ENCODE measurements around the gene IL10RA. TPM values are rescaled to one million over a fixed set of nuclear protein-coding genes. Genes with fewer than 3 reads are reported as not detected.

Gene IL10RA
- total RNA-seq = not detected in 2 replicates
- long read RNA-seq = 0 reads

- Mint-ChIP-seq H3K27ac (ENCODE audit: unreplicated experiment) (no peak within 1 kb of the TSS), H3K9me3 (ENCODE audit: unreplicated experiment) (no peaks in the 10 kb centered on the region), H3K36me3 (ENCODE audit: unreplicated experiment) (no peaks in the 10 kb centered on the region), H3K4me3 (ENCODE audit: unreplicated experiment) (peak within 1 kb of the TSS; percentile 64), H3K4me1 (ENCODE audit: unreplicated experiment) (peaks cover 8% of the 10 kb centered on the region), H3K27me3 (ENCODE audit: unreplicated experiment) (peaks cover 51% of the 10 kb centered on the region)
- TF ChIP-seq, protein P1, sequence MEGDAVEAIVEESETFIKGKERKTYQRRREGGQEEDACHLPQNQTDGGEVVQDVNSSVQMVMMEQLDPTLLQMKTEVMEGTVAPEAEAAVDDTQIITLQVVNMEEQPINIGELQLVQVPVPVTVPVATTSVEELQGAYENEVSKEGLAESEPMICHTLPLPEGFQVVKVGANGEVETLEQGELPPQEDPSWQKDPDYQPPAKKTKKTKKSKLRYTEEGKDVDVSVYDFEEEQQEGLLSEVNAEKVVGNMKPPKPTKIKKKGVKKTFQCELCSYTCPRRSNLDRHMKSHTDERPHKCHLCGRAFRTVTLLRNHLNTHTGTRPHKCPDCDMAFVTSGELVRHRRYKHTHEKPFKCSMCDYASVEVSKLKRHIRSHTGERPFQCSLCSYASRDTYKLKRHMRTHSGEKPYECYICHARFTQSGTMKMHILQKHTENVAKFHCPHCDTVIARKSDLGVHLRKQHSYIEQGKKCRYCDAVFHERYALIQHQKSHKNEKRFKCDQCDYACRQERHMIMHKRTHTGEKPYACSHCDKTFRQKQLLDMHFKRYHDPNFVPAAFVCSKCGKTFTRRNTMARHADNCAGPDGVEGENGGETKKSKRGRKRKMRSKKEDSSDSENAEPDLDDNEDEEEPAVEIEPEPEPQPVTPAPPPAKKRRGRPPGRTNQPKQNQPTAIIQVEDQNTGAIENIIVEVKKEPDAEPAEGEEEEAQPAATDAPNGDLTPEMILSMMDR (IDR thresholded peaks at IDR 0.05) = no peak
- no peak for DNase-seq (ENCODE audit: extremely low spot score, unreplicated experiment)
Observed at GRCh38 chr11:117985953-117986887, at the start of gene IL10RA. Gene IL10RA (plus strand): TSS chr11:117986394. CDS start chr11:117986468, 74 bp downstream.

DNA sequence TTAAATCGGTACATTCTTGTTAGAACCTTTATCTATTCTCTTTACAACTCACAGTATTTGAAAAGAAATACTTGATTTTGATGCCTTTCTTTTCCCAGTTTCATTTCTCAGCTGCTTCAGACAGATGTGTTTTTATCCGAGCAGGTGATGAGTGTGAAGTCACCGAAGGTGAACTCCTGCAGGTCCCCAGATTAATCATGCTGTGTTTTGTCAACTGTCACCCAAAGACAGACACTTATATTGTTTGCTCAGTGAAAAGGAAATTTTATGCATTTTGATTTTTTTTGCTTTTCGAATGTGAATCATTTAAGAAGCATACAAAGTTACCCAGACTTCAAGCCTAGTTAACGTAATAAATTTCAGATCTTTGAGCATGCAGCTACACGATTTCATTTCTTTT, 49.2 kb upstream of the IL10RA start:
- H3K36me3 Mint-ChIP-seq (ENCODE audit: unreplicated experiment) = no peaks in the 10 kb centered on the region
- TF ChIP-seq, protein P1 (IDR thresholded peaks at IDR 0.05) = no peak

GRCh38 chr11:117940736-117941135, 45.5 kb upstream of the IL10RA start:
- H3K9me3 Mint-ChIP-seq (ENCODE audit: unreplicated experiment) = no peaks in the 10 kb centered on the region
- no peak for DNase-seq (ENCODE audit: extremely low spot score, unreplicated experiment)
- TF ChIP-seq, protein P1 (IDR thresholded peaks at IDR 0.05) = no peak
- no peaks in the 10 kb centered on the region for H3K4me1 Mint-ChIP-seq (ENCODE audit: unreplicated experiment)
- H3K36me3 Mint-ChIP-seq (ENCODE audit: unreplicated experiment) = no peaks in the 10 kb centered on the region
- H3K27ac Mint-ChIP-seq (ENCODE audit: unreplicated experiment) = no peak overlapping the region
- peaks cover 43% of the 10 kb centered on the region for H3K27me3 Mint-ChIP-seq (ENCODE audit: unreplicated experiment)
- no peak overlapping the region for H3K4me3 Mint-ChIP-seq (ENCODE audit: unreplicated experiment)

More for the DNA sequence above, 49.2 kb upstream of the IL10RA start:
- H3K9me3 Mint-ChIP-seq (ENCODE audit: unreplicated experiment) = no peaks in the 10 kb centered on the region
- peaks cover 29% of the 10 kb centered on the region for H3K27me3 Mint-ChIP-seq (ENCODE audit: unreplicated experiment)
- H3K27ac Mint-ChIP-seq (ENCODE audit: unreplicated experiment) = no peak overlapping the region
- H3K4me1 Mint-ChIP-seq (ENCODE audit: unreplicated experiment) = no peaks in the 10 kb centered on the region
- no peak overlapping the region for H3K4me3 Mint-ChIP-seq (ENCODE audit: unreplicated experiment)
- no peak for DNase-seq (ENCODE audit: extremely low spot score, unreplicated experiment)

- H3K4me1 Mint-ChIP-seq (ENCODE audit: unreplicated experiment) = no peaks in the 10 kb centered on the region
- TF ChIP-seq, protein P1 (IDR thresholded peaks at IDR 0.05) = no peak
- H3K36me3 Mint-ChIP-seq (ENCODE audit: unreplicated experiment) = no peaks in the 10 kb centered on the region
- H3K4me3 Mint-ChIP-seq (ENCODE audit: unreplicated experiment) = no peak overlapping the region
- peaks cover 41% of the 10 kb centered on the region for H3K27me3 Mint-ChIP-seq (ENCODE audit: unreplicated experiment)
- H3K9me3 Mint-ChIP-seq (ENCODE audit: unreplicated experiment) = no peaks in the 10 kb centered on the region
- peak; percentile 65 for DNase-seq (ENCODE audit: extremely low spot score, unreplicated experiment)
- no peak overlapping the region for H3K27ac Mint-ChIP-seq (ENCODE audit: unreplicated experiment)
Observed at GRCh38 chr11:117941163-117941707, 45.0 kb upstream of the IL10RA start.
